Astrocyte (in vitro differentiated cells and primary cell): ENCODE results near the gene HOXA6. TPM values are rescaled to one million over a fixed set of nuclear protein-coding genes. Genes with fewer than 3 reads are reported as not detected.

Experiments
- DNase-seq: peaks from one replicate; pipeline ENCODE4 v3.0.0-alpha.2; 2010; ENCODE audit warnings: low read depth
- FAIRE-seq: peaks from 2 replicates; lab custom pipeline; 2011; peaks lifted over from hg19 to GRCh38; lab: Jason Lieb, UNC
- H2AFZ ChIP-seq: 2 replicates; pipeline ENCODE4 v1.6.0; 2012; ENCODE audit warnings: low read depth, low read length, inconsistent platforms
- H3K27ac ChIP-seq: 2 replicates; pipeline ENCODE4 v1.5.1; 2011; ENCODE audit warnings: low read depth, low read length, inconsistent platforms
- H3K27me3 ChIP-seq: 2 replicates; pipeline ENCODE4 v1.6.0; 2011; ENCODE audit warnings: low read length, inconsistent platforms; ENCODE audit not compliant: insufficient read depth
- H3K36me3 ChIP-seq: 2 replicates; pipeline ENCODE4 v1.5.1; 2011; ENCODE audit warnings: low read length, inconsistent platforms; ENCODE audit not compliant: insufficient read depth
- H3K4me1 ChIP-seq: 2 replicates; pipeline ENCODE4 v1.5.1; 2011; ENCODE audit warnings: low read length, inconsistent platforms; ENCODE audit not compliant: insufficient read depth
- H3K4me2 ChIP-seq: 2 replicates; pipeline ENCODE4 v1.6.0; 2012; ENCODE audit warnings: low read length, inconsistent platforms
- H3K4me3 ChIP-seq: 2 replicates; pipeline ENCODE4 v1.5.1; 2011; ENCODE audit warnings: low read depth, mild to moderate bottlenecking, low read length, inconsistent platforms; ENCODE audit not compliant: insufficient read depth
- H3K79me2 ChIP-seq: 2 replicates; pipeline ENCODE4 v1.6.0; 2012; ENCODE audit warnings: mild to moderate bottlenecking, low read length, inconsistent platforms; ENCODE audit not compliant: insufficient read depth
- H3K9ac ChIP-seq: 2 replicates; pipeline ENCODE4 v1.6.0; 2012; ENCODE audit warnings: mild to moderate bottlenecking, low read length, inconsistent platforms
- H3K9me3 ChIP-seq: 2 replicates; pipeline ENCODE4 v1.5.1; 2012; ENCODE audit warnings: low read depth, mild to moderate bottlenecking, low read length, inconsistent platforms; ENCODE audit not compliant: insufficient read depth
- H4K20me1 ChIP-seq: 2 replicates; pipeline ENCODE4 v1.6.0; 2012; ENCODE audit warnings: low read length, inconsistent platforms; ENCODE audit not compliant: insufficient read depth
- H3K27ac Mint-ChIP-seq: one replicate; pipeline ENCODE4 v1.8.0; 2021; ENCODE audit warnings: mild to moderate bottlenecking, mixed read lengths; ENCODE audit not compliant: unreplicated experiment
- H3K27me3 Mint-ChIP-seq: one replicate; pipeline ENCODE4 v1.8.0; 2021; ENCODE audit warnings: low read depth, mixed read lengths; ENCODE audit not compliant: unreplicated experiment
- H3K36me3 Mint-ChIP-seq: one replicate; pipeline ENCODE4 v1.8.0; 2021; ENCODE audit warnings: low read depth, mixed read lengths; ENCODE audit not compliant: unreplicated experiment
- H3K4me1 Mint-ChIP-seq: one replicate; pipeline ENCODE4 v1.8.0; 2021; ENCODE audit warnings: low read depth, mixed read lengths; ENCODE audit not compliant: unreplicated experiment
- H3K4me3 Mint-ChIP-seq: one replicate; pipeline ENCODE4 v1.8.0; 2021; ENCODE audit warnings: mild to moderate bottlenecking, moderate library complexity, mixed read lengths; ENCODE audit not compliant: unreplicated experiment
- H3K9me3 Mint-ChIP-seq: one replicate; pipeline ENCODE4 v1.8.0; 2021; ENCODE audit warnings: mild to moderate bottlenecking, mixed read lengths; ENCODE audit not compliant: unreplicated experiment
- CTCF ChIP-seq: IDR thresholded peaks from 2 replicates; pipeline ENCODE4 v1.5.1; 2011; ENCODE audit warnings: low read depth, mild to moderate bottlenecking, inconsistent platforms, low read length, moderate library complexity; ENCODE audit not compliant: insufficient read depth
- EZH2 ChIP-seq: IDR thresholded peaks from 2 replicates; pipeline ENCODE4 v1.6.1; 2012; ENCODE audit warnings: mild to moderate bottlenecking, low read length, inconsistent platforms; ENCODE audit not compliant: insufficient read depth
- total RNA-seq: library from RNA; stranded (reverse); gene quantifications from 2 replicates; pipeline ENCODE4 v1.2.1, GENCODE V29; 2021

HOXA6 gene
- total RNA-seq, 1 donor from 2014 or later = not detected

DNA sequence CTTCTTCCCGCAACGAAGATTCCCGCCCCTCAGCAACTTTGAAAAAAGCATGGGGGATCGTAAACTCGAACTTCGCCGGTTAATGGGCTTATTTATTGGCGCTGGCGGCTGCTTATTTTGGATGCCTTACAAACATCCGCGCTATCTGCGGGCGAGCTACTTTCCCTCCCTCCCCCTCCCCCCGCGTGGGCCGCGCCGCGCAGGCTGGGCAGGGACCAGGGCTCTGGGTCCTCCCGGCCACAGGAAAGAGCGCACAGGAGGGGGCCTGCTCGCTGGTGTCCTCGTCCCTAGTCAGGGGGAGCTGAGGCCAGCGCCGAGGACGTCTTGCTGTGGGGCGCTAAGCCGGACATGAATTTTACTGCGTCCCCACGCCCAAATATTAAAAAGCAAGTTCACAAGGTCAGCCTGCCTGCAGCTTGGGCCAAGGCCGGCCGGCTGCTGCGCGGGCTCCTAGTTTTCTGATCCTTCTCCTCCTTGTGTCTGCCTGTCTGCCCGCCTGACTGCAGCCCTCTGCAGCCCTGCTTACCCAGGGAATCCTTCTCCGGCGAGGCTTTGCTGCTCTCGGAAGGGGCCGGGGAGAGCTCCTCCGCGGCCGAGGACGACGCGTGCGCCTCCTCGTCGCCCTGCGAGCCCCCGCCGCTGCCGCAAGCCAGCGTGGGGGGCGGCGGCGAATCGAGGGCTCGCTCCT, 25.4 kb upstream of the HOXA6 start:
- Mint-ChIP-seq H3K27me3 (peaks cover 70% of the 10 kb centered on the region), H3K36me3 (no peaks in the 10 kb centered on the region), H3K27ac (no peak overlapping the region), H3K4me1 (no peaks in the 10 kb centered on the region), H3K4me3 (no peak overlapping the region), H3K9me3 (peaks cover 30% of the 10 kb centered on the region)
- TF ChIP-seq CTCF (no peak), EZH2 (peak; percentile 92)
- H3K27me3 ChIP-seq = peaks cover 92% of the 10 kb centered on the region
- no peak for DNase-seq
- no peak overlapping the region for H3K27ac ChIP-seq
- peaks cover 5% of the 10 kb centered on the region for H3K4me1 ChIP-seq
- H3K36me3 ChIP-seq = no peaks in the 10 kb centered on the region
- H3K4me3 ChIP-seq = no peak overlapping the region
- FAIRE-seq = no peak
- no peak overlapping the region for H2AFZ ChIP-seq
- H3K4me2 ChIP-seq = peak overlapping the region; percentile 63
- no peak overlapping the region for H3K9ac ChIP-seq
- H4K20me1 ChIP-seq = peaks cover 6% of the 10 kb centered on the region
- H3K79me2 ChIP-seq = no peaks in the 10 kb centered on the region
- H3K9me3 ChIP-seq = peaks cover 16% of the 10 kb centered on the region

DNA sequence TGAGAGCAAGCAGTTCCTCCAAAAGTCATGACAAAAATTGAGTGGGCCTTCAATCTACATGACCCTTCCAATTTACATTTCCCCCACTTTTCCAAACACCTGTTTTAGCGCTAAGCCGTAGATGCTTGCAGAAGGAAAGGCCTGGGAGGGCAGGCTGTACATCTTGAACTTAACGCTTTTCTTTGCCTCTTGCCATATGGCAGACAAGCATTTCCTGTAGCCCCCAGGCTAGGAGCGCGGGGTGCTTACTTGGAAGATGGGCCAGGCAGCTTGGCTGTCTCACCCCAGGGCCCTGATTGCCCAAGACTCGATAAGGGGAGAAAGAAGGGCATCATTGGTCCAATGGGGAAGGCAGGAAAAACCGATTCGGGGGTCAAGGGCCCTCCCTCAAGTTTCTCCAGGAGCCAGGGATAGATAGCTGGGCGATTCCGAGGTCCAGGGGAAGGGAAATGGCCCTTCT, 24.8 kb upstream of the HOXA6 start:
- no peak overlapping the region for H3K4me3 Mint-ChIP-seq
- peaks cover 30% of the 10 kb centered on the region for H3K9me3 Mint-ChIP-seq
- no peak overlapping the region for H3K4me3 ChIP-seq
- H3K4me1 ChIP-seq = peaks cover 5% of the 10 kb centered on the region
- H3K27me3 ChIP-seq = peaks cover 92% of the 10 kb centered on the region
- DNase-seq (no peak), FAIRE-seq (no peak)
- no peak for TF ChIP-seq EZH2
- no peak for TF ChIP-seq CTCF
- peaks cover 6% of the 10 kb centered on the region for H4K20me1 ChIP-seq
- H3K27ac ChIP-seq = no peak overlapping the region
- H3K36me3 Mint-ChIP-seq = no peaks in the 10 kb centered on the region
- no peak overlapping the region for H2AFZ ChIP-seq
- no peaks in the 10 kb centered on the region for H3K36me3 ChIP-seq
- peaks cover 16% of the 10 kb centered on the region for H3K9me3 ChIP-seq
- peak overlapping the region; percentile 80 for H3K27ac Mint-ChIP-seq
- H3K4me1 Mint-ChIP-seq = no peaks in the 10 kb centered on the region
- no peaks in the 10 kb centered on the region for H3K79me2 ChIP-seq
- H3K4me2 ChIP-seq = no peak overlapping the region
- no peak overlapping the region for H3K9ac ChIP-seq
- H3K27me3 Mint-ChIP-seq = peaks cover 70% of the 10 kb centered on the region

- Histone ChIP-seq H3K27ac (no peak overlapping the region), H4K20me1 (peaks cover 6% of the 10 kb centered on the region), H3K4me2 (no peak overlapping the region), H3K4me3 (no peak overlapping the region), H3K27me3 (peaks cover 92% of the 10 kb centered on the region), H3K4me1 (peaks cover 5% of the 10 kb centered on the region), H3K36me3 (no peaks in the 10 kb centered on the region), H3K79me2 (no peaks in the 10 kb centered on the region), H2AFZ (no peak overlapping the region), H3K9ac (no peak overlapping the region), H3K9me3 (peaks cover 16% of the 10 kb centered on the region)
- Mint-ChIP-seq H3K4me3 (no peak overlapping the region), H3K9me3 (peaks cover 33% of the 10 kb centered on the region), H3K27me3 (peaks cover 70% of the 10 kb centered on the region), H3K27ac (peak overlapping the region; percentile 80), H3K36me3 (no peaks in the 10 kb centered on the region), H3K4me1 (no peaks in the 10 kb centered on the region)
- DNase-seq (no peak), FAIRE-seq (no peak)
- TF ChIP-seq CTCF (no peak), EZH2 (no peak)
Observed at GRCh38 chr7:27171637-27172314, 24.2 kb upstream of the HOXA6 start.
